HEK293 (cell line): ENCODE results near the gene CDSN.
A peak's percentile ranks its signal among the peaks of the same experiment; 100 is the strongest.

ENCODE experiments used
- CTCF ChIA-PET: fragments of 350-600 bp; formaldehyde crosslinking; extraction: SDS; loops from one replicate; lab custom pipeline; 2021; ENCODE audit warnings: antibody characterized with exemption; lab: Yijun Ruan, JAX
- POLR2A ChIA-PET: fragments of 300-600 bp; formaldehyde crosslinking; extraction: SDS; loops from one replicate; lab custom pipeline; 2020; ENCODE audit warnings: antibody characterized with exemption, inconsistent platforms; lab: Yijun Ruan, JAX
- H3K27ac ChIP-seq: fragments of 200-500 bp; sonication (Bioruptor generic); 2 replicates; pipeline ENCODE4 v1.5.1; 2014; ENCODE audit warnings: low read depth, low read length, control low read depth, inconsistent platforms; ENCODE audit errors: extremely low read depth
- H3K36me3 ChIP-seq, 2 experiments: fragments of 200-500 bp in 1 of 2; sonication (Bioruptor generic) in 1 of 2; 1 replicate in 1 of 2; 2 replicates in 1 of 2; pipeline ENCODE4 v1.5.1; 2014 to 2017; ENCODE audit warnings: inconsistent platforms in 2 of 2, low read length in 2 of 2; ENCODE audit not compliant: control insufficient read depth in 2 of 2, insufficient read depth in 1 of 2
- H3K4me1 ChIP-seq: fragments of 200-500 bp; sonication (Bioruptor generic); 2 replicates; pipeline ENCODE4 v1.5.1; 2014; ENCODE audit warnings: mild to moderate bottlenecking, low read length, inconsistent platforms; ENCODE audit not compliant: control insufficient read depth, insufficient read depth
- H3K4me3 ChIP-seq: 2 replicates; pipeline ENCODE4 v1.5.1; 2011; ENCODE audit warnings: low read depth, mild to moderate bottlenecking, control low read depth, low read length, moderate library complexity
- H3K9me3 ChIP-seq: fragments of 200-500 bp; sonication (Bioruptor generic); 2 replicates; pipeline ENCODE4 v1.5.1; 2014; ENCODE audit warnings: low read depth, low read length, inconsistent platforms; ENCODE audit not compliant: control insufficient read depth, insufficient read depth
- GLIS2 ChIP-seq: fragments of 450-650 bp; formaldehyde crosslinking; IDR thresholded peaks from 2 replicates; pipeline ENCODE4 v1.5.1; 2016; ENCODE audit warnings: missing biosample characterization, missing genetic modification characterization
- KLF16 ChIP-seq: fragments of 450-650 bp; formaldehyde crosslinking; IDR thresholded peaks from 2 replicates; pipeline ENCODE4 v1.5.1; 2017; ENCODE audit warnings: missing biosample characterization, missing genetic modification characterization
- PATZ1 ChIP-seq: fragments of 450-650 bp; formaldehyde crosslinking; IDR thresholded peaks from 2 replicates; pipeline ENCODE4 v1.5.1; 2016; ENCODE audit warnings: missing biosample characterization, missing genetic modification characterization
- SP7 ChIP-seq: fragments of 450-650 bp; formaldehyde crosslinking; IDR thresholded peaks from 2 replicates; pipeline ENCODE4 v1.5.1; 2016; ENCODE audit warnings: missing biosample characterization, missing genetic modification characterization
- ZBTB10 ChIP-seq: fragments of 450-650 bp; formaldehyde crosslinking; IDR thresholded peaks from 2 replicates; pipeline ENCODE4 v1.5.1; 2016; ENCODE audit warnings: missing biosample characterization, missing genetic modification characterization
- ZBTB48 ChIP-seq: fragments of 450-650 bp; formaldehyde crosslinking; IDR thresholded peaks from 2 replicates; pipeline ENCODE4 v1.5.1; 2016; ENCODE audit warnings: missing biosample characterization, missing genetic modification characterization
- ZIC2 ChIP-seq: fragments of 450-650 bp; formaldehyde crosslinking; IDR thresholded peaks from 2 replicates; pipeline ENCODE4 v1.5.1; 2016; ENCODE audit warnings: missing biosample characterization, missing genetic modification characterization
- ZNF2 ChIP-seq: fragments of 450-650 bp; formaldehyde crosslinking; IDR thresholded peaks from 2 replicates; pipeline ENCODE4 v1.5.1; 2016; ENCODE audit warnings: missing biosample characterization, missing genetic modification characterization
- ZNF221 ChIP-seq: fragments of 450-650 bp; formaldehyde crosslinking; IDR thresholded peaks from 2 replicates; pipeline ENCODE4 v1.5.1; 2017; ENCODE audit warnings: missing biosample characterization, missing genetic modification characterization, borderline replicate concordance
- ZNF223 ChIP-seq: fragments of 450-650 bp; formaldehyde crosslinking; IDR thresholded peaks from 2 replicates; pipeline ENCODE4 v1.5.1; 2016; ENCODE audit warnings: missing biosample characterization, missing genetic modification characterization
- ZNF335 ChIP-seq: fragments of 450-650 bp; formaldehyde crosslinking; conservative IDR thresholded peaks from 2 replicates; pipeline ENCODE4 v1.5.1; 2016; ENCODE audit warnings: missing biosample characterization, missing genetic modification characterization
- ZNF341 ChIP-seq: fragments of 450-650 bp; formaldehyde crosslinking; IDR thresholded peaks from 2 replicates; pipeline ENCODE4; 2016; ENCODE audit warnings: low read depth, missing biosample characterization, missing genetic modification characterization
- ZNF398 ChIP-seq: fragments of 450-650 bp; formaldehyde crosslinking; IDR thresholded peaks from 2 replicates; pipeline ENCODE4 v1.5.1; 2017; ENCODE audit warnings: missing biosample characterization, missing genetic modification characterization
- ZNF555 ChIP-seq: fragments of 450-650 bp; formaldehyde crosslinking; conservative IDR thresholded peaks from 2 replicates; pipeline ENCODE4 v1.5.1; 2017; ENCODE audit warnings: missing biosample characterization, mild to moderate bottlenecking, missing genetic modification characterization, inconsistent platforms
- ZNF600 ChIP-seq: fragments of 450-650 bp; formaldehyde crosslinking; IDR thresholded peaks from 2 replicates; pipeline ENCODE4 v1.5.1; 2016; ENCODE audit warnings: missing biosample characterization, missing genetic modification characterization
- ZNF624 ChIP-seq: fragments of 450-650 bp; formaldehyde crosslinking; IDR thresholded peaks from 2 replicates; pipeline ENCODE4 v1.5.1; 2017; ENCODE audit warnings: missing biosample characterization, missing genetic modification characterization
- ZNF639 ChIP-seq: fragments of 450-650 bp; formaldehyde crosslinking; IDR thresholded peaks from 2 replicates; pipeline ENCODE4 v1.5.1; 2016; ENCODE audit warnings: missing biosample characterization, missing genetic modification characterization
- ZNF658 ChIP-seq: fragments of 450-650 bp; formaldehyde crosslinking; IDR thresholded peaks from 2 replicates; pipeline ENCODE4; 2016; ENCODE audit warnings: missing biosample characterization, missing genetic modification characterization
- ZNF660 ChIP-seq: fragments of 450-650 bp; IDR thresholded peaks from 2 replicates; pipeline ENCODE4 v1.5.1; 2018; ENCODE audit warnings: missing biosample characterization, mild to moderate bottlenecking, missing genetic modification characterization
- ZNF692 ChIP-seq: fragments of 450-650 bp; formaldehyde crosslinking; IDR thresholded peaks from 2 replicates; pipeline ENCODE4 v1.5.1; 2016; ENCODE audit warnings: missing biosample characterization, missing genetic modification characterization
- ZNF837 ChIP-seq: fragments of 450-650 bp; formaldehyde crosslinking; IDR thresholded peaks from 2 replicates; pipeline ENCODE4 v1.5.1; 2016; ENCODE audit warnings: missing biosample characterization, missing genetic modification characterization
- ZNF843 ChIP-seq: fragments of 450-650 bp; formaldehyde crosslinking; IDR thresholded peaks from 2 replicates; pipeline ENCODE4 v1.5.1; 2016; ENCODE audit warnings: missing biosample characterization, missing genetic modification characterization

The CDSN gene

GRCh38 chr6:31157513-31158139, 37.4 kb upstream of the CDSN start, which contains the start of gene CCHCR1:
TSS of gene CCHCR1 (minus strand) at chr6:31157802. CDS start at chr6:31157600, 202 bp downstream.
- Histone ChIP-seq H3K27ac (peak within 1 kb of the TSS; percentile 70), H3K4me3 (peak within 1 kb of the TSS; percentile 68), H3K4me1 (peaks cover 9% of the 10 kb centered on the region), H3K9me3 (no peaks in the 10 kb centered on the region), H3K36me3 (peaks cover 29 to 62% of the 10 kb centered on the region in 2 experiments)
- ChIA-PET POLR2A (interaction anchor here (1.0 to 1.6 kb wide), 7 partner anchors 12 to 209 kb away, joined by 3 to 7 read pairs (median 4); partner anchors contain the start of gene HLA-B), CTCF (interaction anchor here (1.0 to 1.4 kb wide), 5 partner anchors 12 to 39 kb away, joined by 3 to 5 read pairs (median 4); no protein-coding TSS in a partner anchor)
- TF ChIP-seq ZBTB10 (tag by site-specific recombination) (peak; percentile 53; the same call in 1 of the 2 replicates), ZNF221 (tag by site-specific recombination) (no peak), PATZ1 (tag by site-specific recombination) (no peak), KLF16 (peak; percentile 32; the same call in 1 of the 2 replicates), ZBTB48 (tag by site-specific recombination) (peak; percentile 96), ZIC2 (peak; percentile 36), ZNF843 (tag by site-specific recombination) (0 out of 2 replicates have a peak, but pooled peaks have one; percentile 23), GLIS2 (tag by site-specific recombination) (peak; percentile 95), SP7 (tag by site-specific recombination) (0 out of 2 replicates have a peak, but pooled peaks have one; percentile 4), ZNF335 (peak; percentile 20), ZNF600 (tag by site-specific recombination) (peak; percentile 69), ZNF341 (tag by site-specific recombination) (peak; percentile 49), ZNF398 (tag by site-specific recombination) (peak; percentile 36; the same call in 1 of the 2 replicates), ZNF837 (tag by site-specific recombination) (no peak)

- Histone ChIP-seq H3K4me1 (peaks cover 9% of the 10 kb centered on the region), H3K27ac (no peak overlapping the region), H3K4me3 (no peak overlapping the region), H3K36me3 (peaks cover 26 to 52% of the 10 kb centered on the region in 2 experiments; a peak in 2 of 3 replicates), H3K9me3 (no peaks in the 10 kb centered on the region)
- POLR2A ChIA-PET, result no interaction called here
- CTCF ChIA-PET, result interaction anchor here (1.0 to 2.7 kb wide), 2 partner anchors 18 to 212 kb away, joined by 3 to 12 read pairs; partner anchors contain the start of gene PSORS1C2
- TF ChIP-seq ZBTB10 (tag by site-specific recombination) (no peak), ZNF2 (no peak), ZNF692 (tag by site-specific recombination) (no peak), ZNF555 (no peak), ZNF660 (tag by site-specific recombination) (no peak), ZNF658 (tag by site-specific recombination) (no peak), ZNF639 (tag by site-specific recombination) (no peak), SP7 (tag by site-specific recombination) (no peak), ZNF223 (no peak), ZNF624 (tag by site-specific recombination) (no peak)
Measured at GRCh38 chr6:31156641-31157040, 36.4 kb upstream of the CDSN start.
